DOHH2 (cell line): ENCODE measurements around the gene JHY.

Experiments used
- H3F3A ChIP-seq: fragments of 200-600 bp; sonication (generic), shearing (Covaris generic); 2 replicates; pipeline ENCODE4 v1.6.0; 2016; ENCODE audit warnings: antibody characterized with exemption, mild to moderate bottlenecking; ENCODE audit not compliant: control insufficient read depth, insufficient read depth
- H3K27ac ChIP-seq: fragments of 200-600 bp; sonication (generic); 2 replicates; pipeline ENCODE4 v1.5.1; 2014; ENCODE audit warnings: low read depth, mild to moderate bottlenecking, low read length, moderate library complexity
- H3K27me3 ChIP-seq: fragments of 200-600 bp; sonication (generic); 2 replicates; pipeline ENCODE4 v1.6.1; 2014; ENCODE audit warnings: mild to moderate bottlenecking, low read length, mixed read lengths; ENCODE audit not compliant: control insufficient read depth
- H3K36me3 ChIP-seq: fragments of 200-600 bp; sonication (generic); 2 replicates; pipeline ENCODE4 v1.6.1; 2014; ENCODE audit warnings: mild to moderate bottlenecking, low read length, moderate library complexity, mixed read lengths; ENCODE audit not compliant: control insufficient read depth
- H3K4me1 ChIP-seq: fragments of 200-600 bp; sonication (generic); 2 replicates; pipeline ENCODE4 v1.6.1; 2014; ENCODE audit warnings: mild to moderate bottlenecking, low read length, mixed read lengths; ENCODE audit not compliant: control insufficient read depth
- H3K4me2 ChIP-seq: fragments of 200-600 bp; sonication (generic); 2 replicates; pipeline ENCODE4 v1.6.0; 2014; ENCODE audit warnings: mild to moderate bottlenecking, low read length, moderate library complexity
- H3K4me3 ChIP-seq: fragments of 200-600 bp; sonication (generic); 2 replicates; pipeline ENCODE4 v1.5.1; 2014; ENCODE audit warnings: mild to moderate bottlenecking, low read length, mixed read lengths
- H3K79me2 ChIP-seq: fragments of 200-600 bp; sonication (generic); 2 replicates; pipeline ENCODE4 v1.6.1; 2014; ENCODE audit warnings: mild to moderate bottlenecking, low read length, mixed read lengths; ENCODE audit not compliant: control insufficient read depth
- H3K9me2 ChIP-seq: fragments of 200-600 bp; sonication (generic); replicated peaks from 2 replicates; pipeline ENCODE4 v1.6.1; 2014; ENCODE audit warnings: mild to moderate bottlenecking, low read length, mixed read lengths; ENCODE audit not compliant: control insufficient read depth
- H3K9me3 ChIP-seq: fragments of 200-600 bp; sonication (generic); 2 replicates; pipeline ENCODE4 v1.6.1; 2014; ENCODE audit warnings: antibody characterized with exemption, low read length, mixed read lengths; ENCODE audit not compliant: control insufficient read depth, insufficient read depth
- H4K20me1 ChIP-seq: fragments of 200-600 bp; sonication (generic); 2 replicates; pipeline ENCODE4 v1.6.0; 2014; ENCODE audit warnings: low read depth, mild to moderate bottlenecking, antibody characterized with exemption, low read length, moderate library complexity; ENCODE audit not compliant: control insufficient read depth, insufficient read depth
- CTCF ChIP-seq: fragments of 200-600 bp; sonication (generic); IDR thresholded peaks from one replicate; pipeline ENCODE4 v1.5.1; 2014; ENCODE audit warnings: antibody characterized with exemption, mild to moderate bottlenecking, low read depth, low read length; ENCODE audit not compliant: poor library complexity, severe bottlenecking
- EZH2phosphoT487 ChIP-seq: fragments of 200-600 bp; sonication (generic); IDR thresholded peaks from 2 replicates; pipeline ENCODE4 v1.6.1; 2017; ENCODE audit warnings: borderline replicate concordance, mild to moderate bottlenecking, antibody characterized with exemption, low read length, moderate library complexity, mixed read lengths

The JHY gene

GRCh38 chr11:122893131-122893530 lies 10.6 kb downstream of the JHY start:
- Histone ChIP-seq H3K4me1 (no peaks in the 10 kb centered on the region), H4K20me1 (no peaks in the 10 kb centered on the region), H3F3A (no peaks in the 10 kb centered on the region), H3K27ac (no peak overlapping the region), H3K27me3 (peaks cover 4% of the 10 kb centered on the region), H3K9me2 (no peaks in the 10 kb centered on the region), H3K9me3 (no peaks in the 10 kb centered on the region), H3K36me3 (no peaks in the 10 kb centered on the region), H3K79me2 (no peaks in the 10 kb centered on the region), H3K4me2 (no peak overlapping the region), H3K4me3 (no peak overlapping the region)
- TF ChIP-seq CTCF (no peak), EZH2phosphoT487 (no peak)

DNA sequence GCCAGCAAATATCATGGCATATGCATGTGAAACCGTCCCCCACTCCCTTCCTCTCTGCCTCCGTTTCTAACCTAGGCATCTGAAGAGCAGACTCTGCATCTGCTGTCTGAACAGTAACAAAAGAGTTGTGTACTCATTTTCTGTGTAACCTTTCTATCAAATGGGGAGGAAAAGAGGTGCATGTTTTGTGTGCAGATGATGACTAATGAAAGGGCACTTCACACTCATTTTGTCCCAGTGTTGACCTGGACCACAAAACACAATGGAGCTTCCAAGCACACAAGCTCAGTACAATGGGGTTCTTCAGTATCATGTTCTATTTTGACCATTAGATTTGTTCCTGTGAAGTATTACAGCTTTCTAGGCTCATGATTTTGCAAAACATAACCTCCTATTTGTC lies 13.0 kb downstream of the JHY start:
- Histone ChIP-seq H3K79me2 (no peaks in the 10 kb centered on the region), H3K27me3 (peaks cover 4% of the 10 kb centered on the region), H3K4me1 (no peaks in the 10 kb centered on the region), H3K4me3 (no peak overlapping the region), H3K9me2 (no peaks in the 10 kb centered on the region), H3K36me3 (no peaks in the 10 kb centered on the region), H4K20me1 (no peaks in the 10 kb centered on the region), H3F3A (no peaks in the 10 kb centered on the region), H3K27ac (no peak overlapping the region), H3K9me3 (no peaks in the 10 kb centered on the region), H3K4me2 (no peak overlapping the region)
- no peak for TF ChIP-seq CTCF
- TF ChIP-seq EZH2phosphoT487: no peak

GRCh38 chr11:122897606-122898210 lies 15.1 kb downstream of the JHY start:
- no peak overlapping the region for H3K4me2 ChIP-seq
- H3K79me2 ChIP-seq: no peaks in the 10 kb centered on the region
- peaks cover 6% of the 10 kb centered on the region for H3K27me3 ChIP-seq
- H3K4me1 ChIP-seq: no peaks in the 10 kb centered on the region
- H3K36me3 ChIP-seq: no peaks in the 10 kb centered on the region
- no peak overlapping the region for H3K4me3 ChIP-seq
- TF ChIP-seq CTCF: no peak
- TF ChIP-seq EZH2phosphoT487: no peak
- no peaks in the 10 kb centered on the region for H3K9me2 ChIP-seq
- no peak overlapping the region for H3K27ac ChIP-seq
- H4K20me1 ChIP-seq: no peaks in the 10 kb centered on the region
- no peaks in the 10 kb centered on the region for H3F3A ChIP-seq
- no peaks in the 10 kb centered on the region for H3K9me3 ChIP-seq
